Measurements from ENCODE around the gene TP73. TPM values are rescaled to one million over a fixed set of nuclear protein-coding genes. Genes with fewer than 3 reads are reported as not detected.

TP73 gene
- total RNA-seq, 1 experiment from 2014 or later, result 0.54 TPM

DNA sequence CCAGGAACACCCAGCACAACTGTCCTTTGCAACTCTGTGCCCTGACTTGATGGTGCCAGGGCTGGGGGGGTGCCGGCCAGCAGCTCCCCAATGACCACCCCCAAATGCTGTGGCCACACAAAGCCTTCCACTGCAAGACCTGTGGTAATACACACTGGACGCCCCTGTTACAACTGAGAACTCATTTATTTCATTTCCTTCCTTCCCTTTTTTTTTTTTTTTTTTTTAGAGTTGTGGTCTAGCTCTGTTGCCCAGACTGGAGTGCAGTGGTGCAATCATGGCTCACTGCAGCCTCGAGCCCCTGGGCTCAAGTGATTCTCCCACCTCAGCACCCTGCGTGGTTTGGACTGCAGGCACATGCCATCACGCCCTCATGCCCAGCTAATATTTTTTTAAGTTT is 25.2 kb downstream of the TP73 start:
- no TSS peak for BruUV-seq (replicated peaks)
- intact Hi-C loops (cut with micrococcal nuclease; ENCODE audit: unreplicated experiment), result no loop called here
- CTCF ChIA-PET, result interaction anchor here (0.7 kb wide), 1 partner anchor 47 kb away, joined by 4 read pairs; no protein-coding TSS in a partner anchor
- Mint-ChIP-seq H3K4me1 (ENCODE audit: low read depth, unreplicated experiment) (peaks cover 10% of the 10 kb centered on the region), H3K9me3 (ENCODE audit: low read depth, unreplicated experiment) (peaks cover 7% of the 10 kb centered on the region), H3K4me3 (ENCODE audit: low read depth, unreplicated experiment) (no peak overlapping the region), H3K27me3 (ENCODE audit: unreplicated experiment) (peaks cover 33% of the 10 kb centered on the region), H3K36me3 (ENCODE audit: insufficient read depth, unreplicated experiment) (no peaks in the 10 kb centered on the region), H3K27ac (ENCODE audit: unreplicated experiment) (no peak overlapping the region)
- DNase-seq, result no peak
- TF ChIP-seq, protein P1, sequence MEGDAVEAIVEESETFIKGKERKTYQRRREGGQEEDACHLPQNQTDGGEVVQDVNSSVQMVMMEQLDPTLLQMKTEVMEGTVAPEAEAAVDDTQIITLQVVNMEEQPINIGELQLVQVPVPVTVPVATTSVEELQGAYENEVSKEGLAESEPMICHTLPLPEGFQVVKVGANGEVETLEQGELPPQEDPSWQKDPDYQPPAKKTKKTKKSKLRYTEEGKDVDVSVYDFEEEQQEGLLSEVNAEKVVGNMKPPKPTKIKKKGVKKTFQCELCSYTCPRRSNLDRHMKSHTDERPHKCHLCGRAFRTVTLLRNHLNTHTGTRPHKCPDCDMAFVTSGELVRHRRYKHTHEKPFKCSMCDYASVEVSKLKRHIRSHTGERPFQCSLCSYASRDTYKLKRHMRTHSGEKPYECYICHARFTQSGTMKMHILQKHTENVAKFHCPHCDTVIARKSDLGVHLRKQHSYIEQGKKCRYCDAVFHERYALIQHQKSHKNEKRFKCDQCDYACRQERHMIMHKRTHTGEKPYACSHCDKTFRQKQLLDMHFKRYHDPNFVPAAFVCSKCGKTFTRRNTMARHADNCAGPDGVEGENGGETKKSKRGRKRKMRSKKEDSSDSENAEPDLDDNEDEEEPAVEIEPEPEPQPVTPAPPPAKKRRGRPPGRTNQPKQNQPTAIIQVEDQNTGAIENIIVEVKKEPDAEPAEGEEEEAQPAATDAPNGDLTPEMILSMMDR (IDR thresholded peaks at IDR 0.05; ENCODE audit: unreplicated experiment), result no peak

DNA sequence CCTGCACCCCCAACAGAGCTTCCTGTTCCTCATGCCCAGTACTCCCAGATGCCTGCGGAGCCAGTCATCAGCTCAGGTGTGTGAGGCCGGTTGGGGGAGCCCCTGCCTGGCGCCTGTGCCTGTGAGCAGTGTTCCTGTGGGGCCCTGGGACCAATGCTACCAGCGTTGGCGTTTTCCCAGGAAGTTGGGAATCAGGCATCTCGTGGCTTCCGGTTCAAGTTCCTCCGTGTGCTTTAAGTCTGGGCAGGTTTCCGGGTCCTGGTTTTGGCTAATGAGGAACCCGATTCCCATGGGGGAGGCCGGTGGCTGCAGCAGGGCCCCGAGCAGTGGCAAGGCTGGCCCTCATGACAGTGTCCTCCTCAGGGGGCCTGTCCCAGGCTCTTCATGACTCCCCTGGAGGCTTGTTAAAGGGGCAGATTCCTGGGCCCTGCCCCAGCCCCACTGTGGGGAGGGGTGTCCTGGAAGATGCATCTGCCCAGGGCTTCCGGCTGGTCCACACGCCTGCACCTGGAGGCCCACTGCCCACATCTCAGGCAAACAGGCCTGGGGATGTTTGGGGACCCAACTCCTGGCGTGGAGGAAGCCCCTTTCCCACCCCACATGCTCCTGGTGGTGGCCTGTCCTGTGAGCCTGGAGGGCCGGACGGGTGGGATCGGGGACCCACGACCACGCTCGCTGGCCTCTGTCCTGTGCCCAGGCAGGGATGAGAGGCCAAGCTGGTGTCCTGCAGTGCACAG is 26.2 kb downstream of the TP73 start:
- no TSS peak for BruUV-seq (replicated peaks)
- Mint-ChIP-seq H3K36me3 (ENCODE audit: insufficient read depth, unreplicated experiment) (no peaks in the 10 kb centered on the region), H3K27me3 (ENCODE audit: unreplicated experiment) (peaks cover 23% of the 10 kb centered on the region), H3K9me3 (ENCODE audit: low read depth, unreplicated experiment) (peaks cover 7% of the 10 kb centered on the region), H3K4me3 (ENCODE audit: low read depth, unreplicated experiment) (no peak overlapping the region), H3K27ac (ENCODE audit: unreplicated experiment) (no peak overlapping the region), H3K4me1 (ENCODE audit: low read depth, unreplicated experiment) (peaks cover 10% of the 10 kb centered on the region)
- TF ChIP-seq, protein P1 (IDR thresholded peaks at IDR 0.05; ENCODE audit: unreplicated experiment), result no peak
- CTCF ChIA-PET, result interaction anchor here (0.7 kb wide), 1 partner anchor 46 kb away, joined by 4 read pairs; no protein-coding TSS in a partner anchor
- intact Hi-C loops (cut with micrococcal nuclease; ENCODE audit: unreplicated experiment), result no loop called here
- DNase-seq, result peak; percentile 56

DNA sequence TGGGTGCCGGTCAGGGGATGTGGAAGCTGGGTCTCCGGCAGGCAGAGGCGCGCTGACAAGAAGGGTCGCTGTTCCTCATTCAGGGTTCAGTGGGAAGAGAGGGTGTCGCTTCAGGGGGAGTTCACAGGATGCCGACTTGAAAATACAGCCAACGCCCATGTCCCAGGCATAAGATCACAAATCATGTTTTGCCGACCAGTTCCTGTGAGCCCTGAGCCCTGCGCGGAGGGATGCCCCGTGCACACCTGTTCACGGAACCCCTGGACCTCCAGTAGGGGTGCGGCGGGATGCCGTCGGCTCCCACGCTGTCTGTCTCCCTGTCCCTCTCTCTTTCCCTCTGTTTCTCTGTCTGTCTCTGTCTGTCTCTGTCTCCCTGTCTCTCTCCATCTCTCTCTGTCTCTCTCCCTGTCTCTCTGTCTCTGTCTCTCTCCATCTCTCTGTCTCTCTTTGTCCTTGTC is 26.8 kb downstream of the TP73 start:
- no peak overlapping the region for H3K4me3 Mint-ChIP-seq (ENCODE audit: low read depth, unreplicated experiment)
- no peak overlapping the region for H3K27ac Mint-ChIP-seq (ENCODE audit: unreplicated experiment)
- CTCF ChIA-PET, result no interaction called here
- peaks cover 10% of the 10 kb centered on the region for H3K4me1 Mint-ChIP-seq (ENCODE audit: low read depth, unreplicated experiment)
- H3K36me3 Mint-ChIP-seq (ENCODE audit: insufficient read depth, unreplicated experiment), result no peaks in the 10 kb centered on the region
- no TSS peak for BruUV-seq (replicated peaks)
- intact Hi-C loops (cut with micrococcal nuclease; ENCODE audit: unreplicated experiment), result no loop called here
- DNase-seq, result no peak
- TF ChIP-seq, protein P1 (IDR thresholded peaks at IDR 0.05; ENCODE audit: unreplicated experiment), result no peak
- H3K27me3 Mint-ChIP-seq (ENCODE audit: unreplicated experiment), result peaks cover 18% of the 10 kb centered on the region
- H3K9me3 Mint-ChIP-seq (ENCODE audit: low read depth, unreplicated experiment), result peaks cover 7% of the 10 kb centered on the region

DNA sequence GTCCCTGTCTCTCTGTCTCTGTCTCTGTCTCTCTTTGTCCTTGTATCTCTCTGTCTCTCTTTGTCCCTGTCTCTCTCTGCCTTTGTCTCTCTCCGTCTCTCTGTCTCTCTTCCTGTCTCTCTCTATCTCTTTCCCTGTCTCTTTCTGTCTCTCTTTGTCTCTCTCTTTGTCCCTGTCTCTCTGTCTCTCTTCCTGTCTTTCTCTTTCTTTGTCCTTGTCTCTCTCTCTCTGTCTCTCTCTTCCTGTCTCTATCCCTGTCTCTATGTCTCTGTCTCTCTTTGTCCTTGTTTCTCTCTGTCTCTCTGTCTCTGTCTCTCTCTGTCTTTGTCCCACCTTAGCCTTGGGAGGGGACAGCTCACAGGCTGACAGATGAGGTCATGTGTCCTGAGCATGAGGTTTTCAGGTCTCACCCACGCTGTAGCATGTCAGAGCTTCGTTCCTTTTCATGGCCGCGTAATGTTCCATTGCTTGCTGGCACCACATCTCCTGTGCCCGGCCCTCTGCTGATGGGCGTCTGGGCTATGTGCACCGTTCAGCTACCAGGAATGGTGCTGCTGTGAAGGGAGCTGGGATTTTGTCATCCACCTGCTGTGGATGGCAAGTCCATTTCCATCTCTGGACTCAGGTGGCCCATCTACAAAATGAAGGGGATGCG is 27.6 kb downstream of the TP73 start:
- intact Hi-C loops (cut with micrococcal nuclease; ENCODE audit: unreplicated experiment), result no loop called here
- peaks cover 7% of the 10 kb centered on the region for H3K9me3 Mint-ChIP-seq (ENCODE audit: low read depth, unreplicated experiment)
- no TSS peak for BruUV-seq (replicated peaks)
- H3K27me3 Mint-ChIP-seq (ENCODE audit: unreplicated experiment), result peaks cover 18% of the 10 kb centered on the region
- TF ChIP-seq, protein P1 (IDR thresholded peaks at IDR 0.05; ENCODE audit: unreplicated experiment), result no peak
- CTCF ChIA-PET, result no interaction called here
- H3K4me3 Mint-ChIP-seq (ENCODE audit: low read depth, unreplicated experiment), result no peak overlapping the region
- no peak overlapping the region for H3K27ac Mint-ChIP-seq (ENCODE audit: unreplicated experiment)
- no peak for DNase-seq
- peaks cover 10% of the 10 kb centered on the region for H3K4me1 Mint-ChIP-seq (ENCODE audit: low read depth, unreplicated experiment)
- no peaks in the 10 kb centered on the region for H3K36me3 Mint-ChIP-seq (ENCODE audit: insufficient read depth, unreplicated experiment)
